Hematopoietic multipotent progenitor cell treated with erythropoietin and hydrocortisone succinate and interleukin-3 and kit ligand, for 4 days (in vitro differentiated cells): ENCODE data around the gene WFDC1.

ENCODE experiments used
- DNase-seq: peaks from one replicate; pipeline ENCODE4 v3.0.0-alpha.2; 2015

WFDC1 gene

GRCh38 chr16:84357191-84357651 is 62.5 kb downstream of the WFDC1 start:
- DNase-seq = peak; percentile 61

GRCh38 chr16:84358601-84359295 is 64.1 kb downstream of the WFDC1 start:
- no peak for DNase-seq

GRCh38 chr16:84359326-84359725 is 64.6 kb downstream of the WFDC1 start:
- no peak for DNase-seq

- no peak for DNase-seq
Measured at GRCh38 chr16:84360170-84360569, 65.5 kb downstream of the WFDC1 start.

- DNase-seq = no peak
Measured at GRCh38 chr16:84360748-84361147, 66.1 kb downstream of the WFDC1 start.

- no peak for DNase-seq
Measured at GRCh38 chr16:84361546-84361945, 66.9 kb downstream of the WFDC1 start.

GRCh38 chr16:84362471-84362941 is 67.8 kb downstream of the WFDC1 start:
- no peak for DNase-seq

GRCh38 chr16:84366208-84366607 is 71.5 kb downstream of the WFDC1 start:
- no peak for DNase-seq

- DNase-seq = no peak
Measured at GRCh38 chr16:84367297-84367680, 72.6 kb downstream of the WFDC1 start.

- DNase-seq = no peak
Measured at GRCh38 chr16:84367750-84368307, 73.2 kb downstream of the WFDC1 start.

GRCh38 chr16:84368308-84368996 is 73.8 kb downstream of the WFDC1 start, which contains the start of gene ATP2C2:
TSS of gene ATP2C2 (plus strand) at chr16:84368538. CDS start at chr16:84368616, 78 bp downstream.
- no peak for DNase-seq

GRCh38 chr16:84369105-84369504 is 74.4 kb downstream of the WFDC1 start:
- no peak for DNase-seq

GRCh38 chr16:84369938-84370627 is 75.4 kb downstream of the WFDC1 start:
- DNase-seq = no peak

- no peak for DNase-seq
Measured at GRCh38 chr16:84370723-84371552, 76.3 kb downstream of the WFDC1 start.

- DNase-seq = no peak
Measured at GRCh38 chr16:84371553-84371865, 76.8 kb downstream of the WFDC1 start.

GRCh38 chr16:84373907-84374489 is 79.3 kb downstream of the WFDC1 start:
- DNase-seq = no peak

GRCh38 chr16:84378099-84378498 is 83.4 kb downstream of the WFDC1 start:
- no peak for DNase-seq

GRCh38 chr16:84378567-84378966 is 83.9 kb downstream of the WFDC1 start:
- no peak for DNase-seq

GRCh38 chr16:84379008-84379708 is 84.5 kb downstream of the WFDC1 start:
- no peak for DNase-seq
